Mucosa of rectum (tissue), 2 donors: ENCODE results near the gene MUSK.
A peak's percentile ranks its signal among the peaks of the same experiment; 100 is the strongest.

ENCODE experiments used
- H3K27ac ChIP-seq, 2 donors: one replicate each; pipeline ENCODE4 v1.7.0; 2013; ENCODE audit warnings: inconsistent platforms in 2 of 2, low read depth in 2 of 2, low read length in 2 of 2
- H3K27me3 ChIP-seq, 2 donors: one replicate each; pipeline ENCODE4 v1.7.0; 2013; ENCODE audit warnings: low read length in 2 of 2; ENCODE audit not compliant: control insufficient read depth in 2 of 2, insufficient read depth in 2 of 2
- H3K36me3 ChIP-seq, 2 donors: one replicate each; pipeline ENCODE4 v1.7.0; 2013; ENCODE audit warnings: low read length in 2 of 2; ENCODE audit not compliant: control insufficient read depth in 2 of 2, insufficient read depth in 2 of 2
- H3K4me1 ChIP-seq, 2 donors: one replicate each; pipeline ENCODE4 v1.7.0; 2013; ENCODE audit warnings: low read length in 2 of 2, mild to moderate bottlenecking in 1 of 2; ENCODE audit not compliant: control insufficient read depth in 2 of 2, insufficient read depth in 2 of 2
- H3K4me3 ChIP-seq, 2 donors: one replicate each; pipeline ENCODE4 v1.7.0; 2013; ENCODE audit warnings: low read length in 2 of 2
- H3K9ac ChIP-seq, 2 donors: one replicate each; pipeline ENCODE4 v1.7.0; 2013; ENCODE audit warnings: low read length in 2 of 2, low read depth in 1 of 2, mild to moderate bottlenecking in 1 of 2
- H3K9me3 ChIP-seq, 2 donors: one replicate each; pipeline ENCODE4 v1.7.0; 2013; ENCODE audit warnings: low read length in 2 of 2; ENCODE audit not compliant: control insufficient read depth in 2 of 2
- donor health status: healthy.
- donor health status: Normal muscosa, but diverticular disease.

The MUSK gene

DNA sequence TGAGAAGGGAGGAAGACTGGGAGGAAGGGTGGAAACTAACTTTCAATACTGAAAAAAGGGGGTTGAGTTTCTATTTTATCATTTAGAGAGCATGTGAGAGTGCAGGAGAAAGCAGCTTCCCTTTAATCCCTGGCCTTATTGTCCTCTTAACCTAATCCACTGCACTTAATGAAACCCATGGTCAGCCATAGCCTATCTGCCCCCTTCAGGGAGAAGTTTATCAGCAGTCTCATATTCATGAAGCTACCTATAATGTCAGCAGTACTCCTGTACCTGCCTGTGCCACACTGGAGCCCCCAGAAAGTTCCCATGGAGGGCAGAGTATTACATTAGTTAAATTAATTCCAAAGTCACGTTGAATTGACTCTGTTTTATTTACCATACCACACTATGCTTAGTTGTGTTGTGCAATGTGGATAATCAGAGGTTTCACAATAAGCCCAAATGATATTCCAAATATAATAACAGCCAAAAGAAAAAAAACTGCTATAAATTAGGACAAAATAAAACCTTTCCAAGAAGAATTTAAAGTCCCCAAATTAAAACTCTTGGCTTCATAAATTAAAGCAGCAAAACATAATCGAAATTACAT lies 62.9 kb downstream of the MUSK start:
- Histone ChIP-seq H3K9me3 (no peaks in the 10 kb centered on the region), H3K27ac (no peak overlapping the region), H3K4me1 (no peaks in the 10 kb centered on the region), H3K36me3 (no peaks in the 10 kb centered on the region), H3K9ac (no peak overlapping the region), H3K4me3 (no peak overlapping the region), H3K27me3 (no peaks in the 10 kb centered on the region)

DNA sequence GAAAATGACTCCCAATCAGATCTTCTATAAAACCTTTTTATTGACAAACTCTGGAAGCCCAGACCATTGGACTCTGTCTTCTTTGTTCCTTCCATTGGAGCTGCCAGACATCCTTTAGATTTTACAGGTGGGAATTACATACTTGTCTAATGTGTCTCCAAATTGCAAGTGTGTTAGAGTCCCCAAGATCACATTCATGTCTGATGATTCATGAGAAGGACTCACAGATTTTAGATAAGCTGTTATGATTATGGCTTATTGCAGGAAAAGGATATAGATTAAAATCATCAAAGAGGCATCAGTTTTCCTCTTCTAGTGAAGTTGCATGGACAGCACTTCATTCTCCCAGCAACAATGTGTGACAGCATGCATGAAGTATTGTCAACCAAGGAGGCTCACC lies 70.4 kb downstream of the MUSK start:
- Histone ChIP-seq H3K4me3 (no peak overlapping the region), H3K4me1 (no peaks in the 10 kb centered on the region), H3K27ac (no peak overlapping the region), H3K36me3 (no peaks in the 10 kb centered on the region), H3K9me3 (no peaks in the 10 kb centered on the region), H3K9ac (no peak overlapping the region), H3K27me3 (no peaks in the 10 kb centered on the region)

DNA sequence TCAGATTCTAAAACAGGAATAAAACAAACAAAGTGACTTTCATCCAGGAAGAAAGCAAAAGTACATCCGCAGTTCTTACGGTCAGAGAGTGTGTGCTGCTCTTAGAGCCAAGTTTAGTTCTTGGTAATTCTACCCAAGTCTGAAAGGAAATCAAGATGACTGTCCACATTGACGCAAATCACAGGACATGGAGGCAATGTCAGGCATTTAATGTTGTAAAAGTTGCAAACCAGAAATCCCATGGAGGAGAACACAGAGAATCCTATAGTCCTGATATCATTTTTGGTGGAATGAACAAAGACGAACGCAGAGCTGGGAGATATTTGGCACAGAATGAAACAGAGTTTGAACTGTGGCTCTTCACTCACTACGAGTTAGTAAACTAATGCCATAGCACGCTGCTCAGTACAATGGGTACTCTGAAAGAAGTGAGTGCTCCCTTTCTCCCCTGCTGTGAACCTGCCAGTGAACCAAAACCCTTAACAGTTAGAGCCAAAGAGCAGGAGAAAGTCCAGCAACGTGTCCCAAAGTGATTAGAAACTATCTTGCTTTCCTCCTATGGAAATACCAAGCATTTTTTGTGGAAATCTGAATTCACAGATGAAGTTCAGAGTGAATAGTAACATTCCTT lies 74.3 kb downstream of the MUSK start:
- no peaks in the 10 kb centered on the region for H3K27me3 ChIP-seq
- H3K36me3 ChIP-seq = no peaks in the 10 kb centered on the region
- H3K27ac ChIP-seq = peak overlapping the region; percentile 3 to 34
- H3K4me1 ChIP-seq = no peaks in the 10 kb centered on the region
- H3K9me3 ChIP-seq = no peaks in the 10 kb centered on the region
- H3K4me3 ChIP-seq = no peak overlapping the region
- no peak overlapping the region for H3K9ac ChIP-seq

- no peaks in the 10 kb centered on the region for H3K27me3 ChIP-seq
- H3K9me3 ChIP-seq = no peaks in the 10 kb centered on the region
- H3K9ac ChIP-seq = no peak overlapping the region
- H3K4me3 ChIP-seq = no peak overlapping the region
- no peaks in the 10 kb centered on the region for H3K4me1 ChIP-seq
- peak overlapping the region; percentile 17 to 47 for H3K27ac ChIP-seq
- no peaks in the 10 kb centered on the region for H3K36me3 ChIP-seq
These were observed 76.3 kb downstream of the MUSK start for GRCh38 chr9:110744715-110745384.

GRCh38 chr9:110745676-110746075 lies 77.1 kb downstream of the MUSK start:
- Histone ChIP-seq H3K4me1 (no peaks in the 10 kb centered on the region), H3K27me3 (no peaks in the 10 kb centered on the region), H3K9ac (no peak overlapping the region), H3K27ac (no peak overlapping the region), H3K9me3 (no peaks in the 10 kb centered on the region), H3K4me3 (no peak overlapping the region), H3K36me3 (no peaks in the 10 kb centered on the region)

DNA sequence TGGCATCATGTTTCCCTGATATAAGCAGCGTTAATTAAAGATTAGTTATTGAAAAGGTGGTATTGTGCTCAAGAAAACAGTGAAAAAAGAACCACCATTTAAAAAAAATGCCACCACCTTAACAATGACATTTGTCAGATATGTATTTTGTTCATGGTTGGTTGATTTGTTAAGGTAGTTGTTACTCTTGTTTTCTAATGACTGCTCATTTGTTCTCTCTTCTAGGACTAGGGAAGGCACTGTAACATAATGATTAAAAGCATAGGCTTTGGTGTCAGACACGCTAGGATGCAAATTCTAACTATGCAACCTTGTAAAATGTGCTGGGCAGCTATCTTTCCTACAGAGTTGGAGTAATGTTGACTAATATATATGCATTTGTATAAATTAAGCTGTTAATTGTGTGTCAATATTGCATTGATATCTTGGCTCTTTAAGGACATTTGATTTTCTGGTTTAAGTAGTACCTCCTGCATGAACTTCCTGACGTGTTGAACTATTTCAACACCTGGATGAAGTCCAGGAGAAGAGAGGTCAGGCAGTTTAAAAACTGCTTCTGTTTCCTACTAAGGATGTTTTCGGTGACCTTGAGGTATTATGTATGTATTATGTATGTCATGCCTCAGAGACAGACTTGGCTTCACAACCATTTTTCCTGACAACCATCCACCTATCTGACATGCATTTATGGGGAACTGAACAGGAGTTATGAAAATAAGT lies 77.8 kb downstream of the MUSK start:
- Histone ChIP-seq H3K4me3 (no peak overlapping the region), H3K4me1 (no peaks in the 10 kb centered on the region), H3K9me3 (no peaks in the 10 kb centered on the region), H3K27ac (no peak overlapping the region), H3K27me3 (no peaks in the 10 kb centered on the region), H3K36me3 (no peaks in the 10 kb centered on the region), H3K9ac (no peak overlapping the region)

- Histone ChIP-seq H3K27me3 (no peaks in the 10 kb centered on the region), H3K4me3 (no peak overlapping the region), H3K9ac (no peak overlapping the region), H3K4me1 (no peaks in the 10 kb centered on the region), H3K36me3 (no peaks in the 10 kb centered on the region), H3K9me3 (no peaks in the 10 kb centered on the region), H3K27ac (no peak overlapping the region)
These were observed 79.8 kb downstream of the MUSK start for GRCh38 chr9:110748251-110748893.

GRCh38 chr9:110750272-110750671 lies 81.7 kb downstream of the MUSK start:
- Histone ChIP-seq H3K9ac (no peak overlapping the region), H3K4me3 (no peak overlapping the region), H3K36me3 (no peaks in the 10 kb centered on the region), H3K9me3 (no peaks in the 10 kb centered on the region), H3K27me3 (no peaks in the 10 kb centered on the region), H3K4me1 (no peaks in the 10 kb centered on the region), H3K27ac (no peak overlapping the region)

DNA sequence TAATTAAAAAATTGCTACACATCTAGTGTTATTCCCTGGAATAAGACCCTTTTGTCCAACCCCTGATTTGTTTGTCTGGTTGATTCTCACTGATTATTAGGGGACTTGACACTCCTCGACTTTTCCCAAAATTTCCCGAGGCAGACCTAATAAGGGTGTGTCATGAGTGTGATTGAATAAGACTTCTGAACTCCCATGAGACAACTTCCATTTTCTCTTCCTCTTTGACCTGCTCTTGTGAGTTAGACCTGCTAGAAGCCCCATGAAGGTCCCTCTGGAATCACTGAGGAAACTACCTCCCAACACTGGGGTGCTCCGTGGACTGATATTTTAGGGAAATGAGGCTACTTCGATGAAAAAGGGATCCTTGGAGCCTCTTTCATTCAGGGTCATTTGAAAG lies 83.4 kb downstream of the MUSK start:
- Histone ChIP-seq H3K4me3 (no peak overlapping the region), H3K36me3 (no peaks in the 10 kb centered on the region), H3K4me1 (no peaks in the 10 kb centered on the region), H3K27me3 (no peaks in the 10 kb centered on the region), H3K9me3 (no peaks in the 10 kb centered on the region), H3K9ac (no peak overlapping the region), H3K27ac (no peak overlapping the region)

- Histone ChIP-seq H3K9ac (no peak overlapping the region), H3K9me3 (no peaks in the 10 kb centered on the region)
These were observed 84.2 kb downstream of the MUSK start for GRCh38 chr9:110752766-110753165.

More at GRCh38 chr9:110752766-110753165, 84.2 kb downstream of the MUSK start:
- no peak overlapping the region for H3K4me3 ChIP-seq
- H3K4me1 ChIP-seq = no peaks in the 10 kb centered on the region
- no peak overlapping the region for H3K27ac ChIP-seq
- no peaks in the 10 kb centered on the region for H3K27me3 ChIP-seq
- no peaks in the 10 kb centered on the region for H3K36me3 ChIP-seq
